GM19035 (cell line): ENCODE measurements around the gene ACOXL.

Experiments used
- ATAC-seq: cut with Tn5 transposase; IDR thresholded peaks from one replicate; pipeline ENCODE4 v1.9.1; 2021; ENCODE audit not compliant: unreplicated experiment

Gene ACOXL

DNA sequence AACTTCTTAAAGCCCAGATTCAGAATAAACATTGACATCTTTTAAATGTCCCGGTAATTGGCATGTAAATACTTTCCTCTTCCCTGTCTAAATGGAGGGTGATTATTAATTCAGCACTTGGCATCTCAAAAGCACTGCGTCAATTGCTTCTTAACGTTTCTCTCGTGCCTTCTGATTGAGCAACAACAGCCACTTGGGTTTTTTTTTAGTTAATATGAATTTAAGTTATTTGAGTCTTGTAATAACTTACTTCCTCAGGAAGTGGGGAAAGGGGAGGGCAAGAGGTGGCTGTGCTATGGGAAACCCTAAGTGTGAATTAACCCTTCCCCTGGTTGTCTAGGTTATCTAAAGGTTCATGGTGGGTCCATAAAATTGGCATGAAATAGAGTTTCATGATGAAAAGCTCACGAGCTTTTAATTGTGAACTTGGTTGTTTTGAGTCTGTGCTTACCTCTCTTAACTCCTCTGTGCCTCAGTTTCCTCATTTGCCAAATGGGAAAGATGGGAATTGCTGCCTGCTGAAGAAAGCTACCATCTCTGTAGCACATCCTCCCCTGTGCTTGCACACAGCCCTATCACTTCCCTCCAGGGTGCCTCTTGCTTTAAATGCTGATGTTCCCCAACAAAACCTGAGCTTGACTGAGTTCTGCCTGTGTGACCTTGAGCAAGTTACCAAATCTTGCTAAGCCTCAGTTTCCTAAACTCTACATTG lies 262.0 kb downstream of the ACOXL start:
- no peak for ATAC-seq

DNA sequence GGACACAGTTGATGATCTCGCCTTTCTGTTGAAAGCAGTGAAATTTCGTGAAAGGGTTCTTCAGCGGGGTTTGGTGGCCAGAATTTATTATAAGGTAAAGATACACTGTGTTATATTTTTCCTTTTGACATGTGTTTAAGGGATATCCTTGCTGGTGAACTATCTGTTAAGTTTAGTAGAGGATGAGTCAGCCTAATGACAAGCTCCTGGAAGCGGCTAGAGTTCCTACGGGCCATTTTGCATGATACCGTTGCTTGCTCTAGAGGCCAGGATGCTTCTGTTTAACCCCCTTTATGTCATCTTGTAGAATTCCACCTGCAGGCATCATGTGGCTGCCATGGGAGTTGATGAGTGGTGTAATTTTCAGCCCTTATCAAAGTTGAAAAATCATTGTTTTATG lies 263.5 kb downstream of the ACOXL start:
- ATAC-seq: no peak

GRCh38 chr2:110997331-110998045 lies 265.1 kb downstream of the ACOXL start:
- ATAC-seq: no peak

- no peak for ATAC-seq
These were observed 265.9 kb downstream of the ACOXL start for GRCh38 chr2:110998311-110998710.

GRCh38 chr2:110999626-111000025 lies 267.3 kb downstream of the ACOXL start:
- ATAC-seq: no peak

GRCh38 chr2:111005307-111005706 lies 272.9 kb downstream of the ACOXL start:
- no peak for ATAC-seq

- ATAC-seq: no peak
These were observed 273.4 kb downstream of the ACOXL start for GRCh38 chr2:111005821-111006220.

GRCh38 chr2:111007757-111008688 lies 275.6 kb downstream of the ACOXL start:
- ATAC-seq: no peak

DNA sequence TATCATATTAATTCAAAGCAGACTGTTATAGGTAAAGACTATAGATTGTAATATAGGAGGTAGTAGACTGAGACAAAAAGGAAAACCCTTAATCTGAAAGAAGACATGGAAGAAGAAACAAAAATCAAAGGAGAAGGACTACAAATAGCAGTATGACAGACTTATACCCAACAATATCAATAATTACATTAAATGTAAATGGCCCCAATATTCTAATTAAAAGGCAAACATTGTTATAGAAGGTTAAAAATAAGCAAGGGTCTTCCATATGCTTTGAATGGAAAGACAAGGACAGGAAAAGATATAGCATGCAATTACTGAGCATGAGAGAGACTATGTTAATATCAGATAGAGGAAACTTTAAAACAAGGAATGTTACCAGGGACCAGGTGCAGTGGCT lies 278.8 kb downstream of the ACOXL start:
- ATAC-seq: no peak

- no peak for ATAC-seq
These were observed 283.1 kb downstream of the ACOXL start for GRCh38 chr2:111015283-111015995.

DNA sequence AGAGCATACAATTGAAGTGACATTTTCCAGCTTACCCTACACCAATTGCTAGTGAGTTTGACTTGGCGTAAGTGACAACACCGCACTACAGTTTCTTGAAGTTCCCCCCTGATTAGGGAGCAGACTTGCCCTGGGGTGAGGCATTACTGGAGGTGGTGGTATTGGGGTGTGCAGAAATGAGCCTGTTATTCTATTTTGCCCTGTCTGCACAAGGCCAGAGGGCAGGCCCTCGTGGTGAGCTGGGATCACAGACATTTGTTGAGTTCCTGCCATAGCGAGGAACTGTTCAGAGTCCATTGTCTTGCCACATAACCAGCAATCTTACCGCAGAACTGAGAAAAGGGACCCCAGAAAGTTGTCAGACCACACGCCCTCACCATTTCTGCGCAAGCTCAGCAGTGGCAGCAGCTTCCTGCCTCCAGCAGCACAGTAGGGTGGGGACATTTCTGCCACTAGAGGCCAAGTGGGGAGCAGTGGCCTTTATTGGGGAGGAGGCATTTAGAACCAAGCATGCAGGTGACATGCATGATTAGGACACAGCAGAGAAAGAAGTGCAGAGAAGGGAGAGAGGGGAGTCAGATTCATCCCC lies 284.8 kb downstream of the ACOXL start:
- no peak for ATAC-seq

DNA sequence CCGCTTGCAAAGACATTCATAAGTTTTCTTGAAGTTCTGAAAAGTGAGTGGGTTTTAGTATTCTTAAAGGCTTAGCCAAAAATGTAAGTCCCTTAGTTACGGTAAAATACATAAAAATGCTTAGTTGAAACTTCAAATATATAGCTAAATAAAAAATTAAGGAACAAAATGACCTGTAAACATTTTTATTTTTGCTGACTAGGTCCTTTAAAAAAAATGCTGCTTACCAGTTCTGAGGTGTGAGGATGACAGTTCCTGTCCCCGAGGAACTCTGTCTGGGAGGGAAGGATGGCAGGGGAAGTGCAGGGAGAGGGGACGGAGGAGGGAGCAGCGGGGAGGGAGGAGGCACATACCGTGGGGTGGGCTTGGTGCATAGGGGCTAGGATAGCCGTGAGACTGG lies 285.5 kb downstream of the ACOXL start:
- no peak for ATAC-seq

DNA sequence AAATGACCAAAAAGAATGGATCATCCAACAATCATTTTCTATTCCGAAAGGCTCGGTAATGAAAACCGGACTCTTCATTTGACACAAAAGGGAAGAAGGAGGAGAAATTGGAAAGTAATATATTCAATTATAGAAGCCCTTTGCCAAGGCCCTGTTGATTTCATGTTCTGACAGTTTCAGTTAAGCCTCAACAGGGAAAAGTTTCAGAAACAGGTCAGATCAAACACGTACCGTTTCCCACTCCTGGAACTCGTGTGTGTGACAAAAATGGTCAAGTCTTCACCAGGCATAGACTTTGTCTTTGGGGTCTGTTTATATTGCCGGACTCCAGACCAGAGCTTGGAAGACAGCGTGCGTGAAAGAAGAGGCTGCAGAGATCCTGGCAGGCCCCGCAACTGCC lies 287.0 kb downstream of the ACOXL start:
- ATAC-seq: no peak

DNA sequence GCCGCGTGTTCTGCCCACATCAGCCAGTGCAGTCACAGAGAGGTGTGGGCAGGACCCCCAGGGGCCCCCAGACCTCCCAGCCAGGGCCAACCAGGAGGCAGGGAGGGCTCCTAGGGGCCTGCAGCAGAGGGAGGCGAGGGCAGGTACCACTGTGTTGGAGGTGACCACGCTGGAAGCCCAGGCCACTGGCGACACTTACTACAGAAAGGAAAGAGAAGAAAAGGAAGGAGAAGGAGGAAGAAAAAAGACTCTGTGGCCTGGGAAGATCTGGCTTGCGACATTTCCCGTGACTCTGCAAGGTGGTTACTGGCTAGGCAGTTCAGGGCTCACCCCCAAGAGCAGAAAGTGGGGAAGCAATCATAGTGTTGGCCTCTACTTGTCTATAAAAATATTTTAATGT lies 290.3 kb downstream of the ACOXL start:
- ATAC-seq: no peak

- ATAC-seq: no peak
These were observed 292.1 kb downstream of the ACOXL start for GRCh38 chr2:111024496-111024895.

- ATAC-seq: no peak
These were observed 292.9 kb downstream of the ACOXL start for GRCh38 chr2:111025288-111025687.

DNA sequence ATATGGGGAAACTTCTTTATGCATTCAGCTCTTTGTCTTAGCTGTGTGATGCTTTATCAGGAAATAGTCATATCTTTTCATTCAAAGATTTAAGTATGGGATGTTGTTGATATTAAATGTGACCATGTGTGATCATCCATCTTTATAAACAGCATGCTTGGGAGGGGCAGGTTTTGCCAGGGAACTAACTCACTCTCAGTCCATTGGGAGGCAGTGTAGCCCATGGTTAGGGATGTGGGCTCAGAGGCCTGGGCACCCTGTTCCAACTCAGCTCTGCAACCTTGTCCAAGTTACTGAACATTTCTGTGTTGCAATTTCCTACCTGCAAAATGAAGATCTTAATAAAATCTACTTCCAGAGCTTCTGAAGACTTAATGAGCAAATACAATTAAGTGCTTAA lies 296.3 kb downstream of the ACOXL start:
- ATAC-seq: no peak

- ATAC-seq: no peak
These were observed 297.0 kb downstream of the ACOXL start for GRCh38 chr2:111029181-111029927.

DNA sequence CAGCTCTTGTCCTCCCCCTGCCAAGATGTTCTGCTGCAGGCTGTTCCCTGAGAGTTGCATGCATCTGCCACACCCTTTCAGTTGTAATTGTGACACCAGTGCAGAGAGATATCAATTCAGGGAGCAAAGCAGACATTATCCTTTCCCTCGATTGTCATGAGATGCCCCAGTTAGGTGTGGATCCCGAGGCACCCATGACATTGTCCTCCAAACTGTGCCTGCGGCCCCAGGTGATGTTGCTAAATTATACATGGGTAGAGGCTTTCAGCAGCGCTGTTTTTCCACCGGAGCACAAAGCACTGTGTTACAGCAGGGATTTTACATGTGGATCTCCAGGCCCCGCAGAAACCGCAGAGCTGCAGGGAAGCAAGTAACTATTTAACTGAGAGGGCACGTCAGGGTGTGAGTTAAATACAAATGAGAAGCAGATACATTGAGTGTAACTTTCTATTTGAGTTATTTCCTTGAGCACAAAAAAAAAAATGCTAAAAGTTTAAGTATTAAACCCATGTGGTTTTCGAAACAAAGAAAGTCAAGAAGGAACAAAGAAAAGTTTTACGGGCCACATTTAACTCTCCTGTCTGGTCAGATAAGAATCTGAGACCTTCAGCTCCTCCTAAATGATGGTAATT lies 298.0 kb downstream of the ACOXL start:
- ATAC-seq: peak; percentile 58
